GM18511 (cell line): Measurements from ENCODE around the gene MPRIP.
A peak's percentile ranks its signal among the peaks of the same experiment; 100 is the strongest.
"Not testable (repeated sequence)": the region's sequence is repeated elsewhere in the genome, so short reads cannot be mapped to it uniquely, and the experiment has no call there.

ENCODE experiments used
- ATAC-seq: cut with Tn5 transposase; IDR thresholded peaks from one replicate; pipeline ENCODE4 v1.9.1; 2021; ENCODE audit warnings: mild to moderate bottlenecking, moderate library complexity; ENCODE audit not compliant: unreplicated experiment

The MPRIP gene

GRCh38 chr17:17042384-17042736 lies at the start of gene MPRIP:
TSS of gene MPRIP (plus strand) at chr17:17042457. CDS start at chr17:17042849, 392 bp downstream.
- no peak for ATAC-seq

DNA sequence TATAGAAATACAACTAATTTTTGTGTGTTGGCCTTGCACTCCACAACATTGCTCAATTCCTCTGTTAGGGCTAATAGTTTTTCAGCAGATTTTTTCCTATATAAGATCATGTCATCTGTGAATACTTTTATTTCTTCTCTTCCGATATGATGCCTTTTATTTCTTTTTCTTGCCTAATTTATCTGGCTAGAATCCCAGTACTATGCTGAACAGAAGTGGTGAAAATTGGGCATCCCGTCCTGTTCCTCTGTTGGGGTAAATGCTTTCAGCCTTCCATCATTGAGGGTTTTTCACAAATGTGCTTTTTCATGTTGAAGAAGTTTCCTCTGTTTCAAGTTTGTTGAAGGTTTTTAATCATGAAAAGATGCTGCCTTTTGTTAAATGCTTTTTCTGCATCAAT lies 47.6 kb upstream of the MPRIP start:
- ATAC-seq: no peak

DNA sequence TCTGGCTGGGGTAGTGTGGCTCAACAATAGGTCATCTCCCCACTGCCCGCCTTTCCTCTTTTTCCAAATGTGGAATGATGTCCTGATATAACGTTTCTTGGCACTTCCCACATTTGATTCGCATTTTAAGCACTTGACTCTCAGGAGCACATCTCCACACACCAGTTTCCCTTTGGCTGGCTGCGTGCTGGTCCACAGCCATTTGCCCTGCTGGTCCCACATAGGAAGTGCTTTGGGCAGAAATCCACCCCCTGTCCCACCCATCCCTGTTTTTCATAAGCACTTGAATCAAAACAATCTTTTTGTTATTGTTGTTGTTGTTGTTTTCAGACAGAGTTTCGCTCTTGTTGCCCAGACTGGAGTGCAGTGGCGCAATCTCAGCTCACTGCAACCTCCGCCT lies 46.3 kb upstream of the MPRIP start:
- ATAC-seq: no peak

GRCh38 chr17:16996726-16997125 lies 45.5 kb upstream of the MPRIP start:
- ATAC-seq: not testable (repeated sequence)

DNA sequence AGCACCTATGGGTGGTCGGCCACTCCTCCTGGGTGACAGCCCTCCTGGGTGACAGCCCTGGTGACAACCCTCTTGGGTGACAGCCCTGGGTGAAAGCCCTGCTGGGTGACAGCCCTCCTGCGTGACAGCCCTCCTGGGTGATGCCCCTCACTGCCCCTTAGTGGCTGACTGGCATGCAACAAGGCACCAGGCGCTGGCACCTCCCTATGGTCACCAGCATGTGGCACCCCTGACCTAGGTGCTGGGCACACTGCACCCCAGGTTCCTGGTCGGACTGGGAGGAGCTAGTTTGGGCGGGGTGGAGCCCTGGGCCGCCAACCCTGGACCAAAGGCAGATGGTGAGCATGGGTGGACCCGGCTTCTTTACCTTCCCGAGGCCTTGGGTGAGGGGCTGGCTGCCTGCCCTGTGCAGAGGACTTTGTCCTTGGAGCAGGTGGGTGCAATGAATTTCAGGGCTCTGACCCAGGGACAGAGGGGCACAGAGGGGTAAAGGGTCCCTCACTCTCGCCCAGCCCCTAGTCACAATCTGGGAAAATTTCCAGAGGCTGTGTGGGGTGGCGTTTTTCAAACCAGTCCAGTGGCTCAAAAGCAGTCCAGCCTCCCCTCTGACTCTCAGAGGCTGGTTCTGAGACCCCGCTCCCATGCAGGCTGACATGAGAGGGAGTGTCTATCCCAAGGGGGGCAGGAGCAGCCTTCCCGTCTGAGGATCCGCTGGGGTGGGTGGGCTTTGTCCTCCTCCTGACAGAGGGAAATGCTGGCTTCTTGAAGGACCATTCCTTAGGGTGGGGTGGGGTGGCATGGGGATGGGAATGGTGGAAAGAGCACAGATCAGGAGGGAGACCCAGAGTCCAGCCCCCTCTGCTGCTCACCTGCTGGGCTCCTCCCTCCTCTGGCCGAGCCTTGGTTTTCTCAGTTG lies 44.5 kb upstream of the MPRIP start:
- ATAC-seq: peak; percentile 59

DNA sequence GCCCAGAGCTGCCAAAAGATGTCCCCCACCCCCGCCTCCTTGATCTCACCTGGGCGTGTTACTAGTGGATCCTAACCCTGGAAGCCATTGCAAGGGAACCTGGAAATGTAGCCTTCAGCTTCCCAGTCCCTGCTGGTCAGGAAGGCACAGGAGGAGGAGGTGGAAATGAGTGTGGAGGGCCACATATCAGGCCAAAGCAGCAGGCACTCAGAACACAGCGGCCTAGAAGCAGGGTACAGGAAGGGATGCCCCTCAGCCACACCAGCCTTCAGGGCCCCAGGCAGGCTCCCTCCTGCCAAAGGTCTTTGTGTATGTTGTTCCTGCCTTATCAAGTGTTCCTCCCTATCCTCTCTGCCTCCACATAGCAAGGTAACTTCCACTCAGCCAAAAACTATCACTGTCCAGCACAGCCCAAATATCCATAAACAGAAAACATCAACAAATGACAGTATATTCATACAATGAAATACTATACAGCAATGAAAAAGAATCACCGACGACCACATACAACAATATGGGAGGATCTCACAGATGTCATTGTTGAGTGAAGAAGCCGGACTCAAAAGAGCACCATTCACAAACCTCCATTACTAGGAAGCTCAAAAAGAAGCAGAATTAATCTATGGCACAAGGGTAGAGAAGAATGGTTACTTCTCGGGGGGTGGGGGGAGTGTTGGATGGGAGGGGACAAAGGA lies 42.2 kb upstream of the MPRIP start:
- ATAC-seq: no peak

DNA sequence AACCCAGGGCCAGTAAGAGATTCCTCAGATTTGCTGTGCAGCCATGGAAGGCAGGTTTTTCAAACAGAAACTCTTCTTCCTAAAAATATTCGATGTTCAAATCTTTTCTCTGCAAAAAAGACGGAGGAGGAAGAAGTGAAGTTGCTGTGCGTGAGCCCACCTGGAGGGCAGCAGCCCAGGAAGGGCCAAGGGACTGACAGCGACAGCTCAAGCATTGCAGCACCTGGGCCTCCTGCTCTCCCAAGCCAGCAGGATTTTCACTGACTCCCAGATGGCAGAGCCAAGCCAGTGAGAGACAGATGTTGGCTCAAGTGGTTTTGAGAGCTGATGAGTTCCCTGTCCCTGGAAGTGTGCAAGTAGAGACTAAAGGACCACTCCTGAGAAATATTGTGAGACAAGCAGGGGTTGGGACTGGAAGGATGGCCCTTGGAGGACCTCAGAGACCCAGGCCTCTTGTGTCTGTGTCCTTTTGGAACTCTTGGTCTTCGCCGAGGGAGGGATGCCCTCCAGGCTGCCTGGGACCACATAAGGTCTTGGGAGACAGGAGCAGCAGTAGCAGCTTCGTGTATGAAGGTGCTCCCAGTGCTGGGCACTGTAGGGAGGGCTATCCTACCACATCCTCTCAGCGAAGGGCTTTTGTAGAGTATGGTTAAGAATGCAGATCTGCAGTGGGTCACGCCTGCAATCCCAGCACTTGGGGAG lies 41.0 kb upstream of the MPRIP start:
- no peak for ATAC-seq

- peak; percentile 60 for ATAC-seq
Observed at GRCh38 chr17:17001874-17002520, 40.3 kb upstream of the MPRIP start.

- not testable (repeated sequence) for ATAC-seq
Observed at GRCh38 chr17:17002731-17003715, 39.2 kb upstream of the MPRIP start.

GRCh38 chr17:17004251-17004996 lies 37.8 kb upstream of the MPRIP start:
- ATAC-seq: no peak

- ATAC-seq: not testable (repeated sequence)
Observed at GRCh38 chr17:17004997-17005614, 37.2 kb upstream of the MPRIP start.

DNA sequence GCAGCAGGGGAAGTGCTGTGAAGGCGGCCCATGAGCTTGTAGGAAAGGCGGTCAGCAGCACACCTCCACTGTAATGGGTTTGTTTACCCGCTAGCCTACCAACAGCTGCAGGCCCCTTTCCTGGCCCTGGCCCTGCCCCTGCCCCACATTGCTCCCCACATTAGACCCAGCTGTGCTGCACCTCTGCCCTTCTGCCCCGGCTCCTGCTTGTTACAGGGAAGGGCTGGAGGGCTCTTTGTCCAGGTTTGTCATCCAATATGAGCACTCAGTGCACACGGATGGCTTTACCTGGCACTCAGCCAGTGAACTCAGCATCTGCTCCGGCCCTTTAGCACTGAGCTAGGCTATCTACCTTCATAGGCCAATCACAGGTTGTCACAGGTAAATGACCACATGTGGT lies 34.4 kb upstream of the MPRIP start:
- not testable (repeated sequence) for ATAC-seq

- ATAC-seq: not testable (repeated sequence)
Observed at GRCh38 chr17:17008621-17009397, 33.4 kb upstream of the MPRIP start.

DNA sequence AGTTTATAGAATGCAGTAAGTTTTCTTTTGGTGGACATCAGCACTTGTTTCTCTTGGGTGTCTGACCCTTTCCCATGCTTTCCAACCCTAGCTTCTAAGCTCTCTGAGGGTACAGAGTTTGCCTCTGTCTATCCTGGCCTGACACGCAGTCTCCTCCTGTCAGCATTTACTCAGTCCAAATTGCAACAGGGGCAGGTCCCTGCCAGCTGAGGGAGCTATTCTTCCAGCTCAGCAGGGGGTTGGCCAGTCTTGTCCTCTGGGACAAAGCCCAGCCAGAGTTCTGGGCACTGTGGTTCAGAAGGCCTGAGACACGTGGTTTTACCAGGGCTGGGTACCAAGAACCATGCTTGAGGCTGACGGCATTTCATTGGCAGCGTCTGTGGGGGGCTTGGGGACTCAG lies 32.3 kb upstream of the MPRIP start:
- not testable (repeated sequence) for ATAC-seq

GRCh38 chr17:17010545-17011034 lies 31.7 kb upstream of the MPRIP start:
- ATAC-seq: not testable (repeated sequence)

DNA sequence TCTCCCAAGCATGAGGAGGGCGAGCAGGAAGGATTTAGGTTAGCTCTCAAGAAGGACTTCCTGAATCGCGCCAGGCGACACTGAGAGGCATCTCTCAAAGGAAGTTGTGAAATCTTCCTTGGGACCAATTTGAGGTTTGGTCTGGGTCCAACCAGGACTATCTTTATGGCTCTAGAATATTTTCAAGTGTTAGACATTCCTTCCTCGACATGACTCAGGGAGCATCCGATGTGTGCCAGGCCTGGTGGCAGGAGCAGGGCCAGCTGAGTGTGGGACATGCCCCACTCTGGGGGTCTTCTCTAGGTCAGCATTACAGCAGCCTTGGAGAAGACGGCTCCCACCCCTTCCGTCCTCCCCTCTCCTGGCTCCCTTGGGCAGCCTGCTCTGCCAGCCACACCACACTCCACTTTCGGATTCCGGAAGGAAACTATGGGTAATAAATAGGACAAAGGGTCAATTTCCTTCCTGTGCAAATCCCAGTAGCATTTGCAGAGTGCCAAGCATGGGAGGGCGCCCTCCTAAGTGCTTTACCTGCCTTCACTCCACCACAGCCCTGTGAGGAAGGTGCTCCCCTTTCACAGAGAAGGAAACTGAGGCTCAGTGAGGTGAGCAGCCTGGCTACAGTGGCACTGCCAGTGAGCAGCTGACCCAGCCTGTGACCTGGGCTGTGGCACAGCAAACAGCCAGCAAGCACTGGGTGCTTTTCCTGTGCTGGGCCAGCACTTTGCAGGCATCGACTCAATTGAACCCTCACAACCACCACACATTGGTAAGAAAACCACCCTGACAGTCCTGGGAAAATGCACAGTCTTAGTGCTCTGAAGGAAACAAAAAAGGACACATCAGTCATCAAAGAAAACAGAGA lies 31.0 kb upstream of the MPRIP start:
- ATAC-seq: not testable (repeated sequence)
